GM12872 (cell line): ENCODE results near the gene CBX6.

Source experiments
- TF ChIP-seq, protein P1 (sequence below): IDR thresholded peaks from 3 replicates; pipeline ENCODE4 v1.5.1; 2011; ENCODE audit warnings: low read depth, mild to moderate bottlenecking, low read length, moderate library complexity; ENCODE audit not compliant: insufficient read depth

CBX6 gene

GRCh38 chr22:38826801-38827200, 45.2 kb downstream of the CBX6 start:
- TF ChIP-seq, protein P1, sequence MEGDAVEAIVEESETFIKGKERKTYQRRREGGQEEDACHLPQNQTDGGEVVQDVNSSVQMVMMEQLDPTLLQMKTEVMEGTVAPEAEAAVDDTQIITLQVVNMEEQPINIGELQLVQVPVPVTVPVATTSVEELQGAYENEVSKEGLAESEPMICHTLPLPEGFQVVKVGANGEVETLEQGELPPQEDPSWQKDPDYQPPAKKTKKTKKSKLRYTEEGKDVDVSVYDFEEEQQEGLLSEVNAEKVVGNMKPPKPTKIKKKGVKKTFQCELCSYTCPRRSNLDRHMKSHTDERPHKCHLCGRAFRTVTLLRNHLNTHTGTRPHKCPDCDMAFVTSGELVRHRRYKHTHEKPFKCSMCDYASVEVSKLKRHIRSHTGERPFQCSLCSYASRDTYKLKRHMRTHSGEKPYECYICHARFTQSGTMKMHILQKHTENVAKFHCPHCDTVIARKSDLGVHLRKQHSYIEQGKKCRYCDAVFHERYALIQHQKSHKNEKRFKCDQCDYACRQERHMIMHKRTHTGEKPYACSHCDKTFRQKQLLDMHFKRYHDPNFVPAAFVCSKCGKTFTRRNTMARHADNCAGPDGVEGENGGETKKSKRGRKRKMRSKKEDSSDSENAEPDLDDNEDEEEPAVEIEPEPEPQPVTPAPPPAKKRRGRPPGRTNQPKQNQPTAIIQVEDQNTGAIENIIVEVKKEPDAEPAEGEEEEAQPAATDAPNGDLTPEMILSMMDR = no peak

- TF ChIP-seq, protein P1 = no peak
Observed at GRCh38 chr22:38826386-38826785, 45.6 kb downstream of the CBX6 start.

DNA sequence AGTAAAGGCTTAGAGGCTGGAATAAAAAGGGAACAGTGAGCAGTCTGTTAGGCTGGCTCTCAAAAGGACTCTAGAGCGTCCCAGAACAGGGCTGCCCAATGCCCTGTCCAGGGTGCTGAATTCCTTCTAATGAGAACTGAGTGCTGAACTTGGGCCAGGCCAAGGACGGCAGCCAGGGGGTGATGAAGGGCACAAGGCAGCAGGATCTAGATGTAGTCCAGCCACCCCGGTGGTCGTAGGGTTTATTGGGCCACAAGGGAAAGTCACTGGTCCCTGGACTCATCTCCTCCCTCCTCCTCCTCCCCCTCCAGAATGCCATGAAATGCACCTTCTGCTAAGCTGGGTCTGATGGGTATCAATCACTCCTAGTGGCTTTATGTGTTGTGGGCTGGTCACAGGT, 47.4 kb downstream of the CBX6 start:
- TF ChIP-seq, protein P1 = 0 out of 3 replicates have a peak, but pooled peaks have one; percentile 12

DNA sequence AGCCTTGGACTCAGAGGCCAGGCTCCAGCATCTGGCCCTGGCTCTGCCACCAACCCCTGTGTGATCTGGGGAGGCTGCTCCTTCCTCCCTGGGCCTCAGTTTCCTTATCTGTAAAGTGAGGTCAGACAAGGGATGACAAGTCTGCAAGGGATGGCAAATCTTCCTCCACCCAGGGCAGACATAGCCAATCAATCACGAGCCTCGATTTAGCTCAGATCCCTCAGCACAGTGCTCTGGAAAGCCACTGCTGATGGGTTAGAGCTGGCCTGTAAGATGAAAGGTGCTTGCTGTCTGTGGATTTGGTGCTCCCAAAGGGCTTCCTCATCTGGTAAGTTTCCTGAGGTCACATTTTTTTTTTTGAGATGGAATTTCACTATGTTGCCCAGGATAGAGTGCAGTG, 48.4 kb downstream of the CBX6 start:
- TF ChIP-seq, protein P1 = no peak

DNA sequence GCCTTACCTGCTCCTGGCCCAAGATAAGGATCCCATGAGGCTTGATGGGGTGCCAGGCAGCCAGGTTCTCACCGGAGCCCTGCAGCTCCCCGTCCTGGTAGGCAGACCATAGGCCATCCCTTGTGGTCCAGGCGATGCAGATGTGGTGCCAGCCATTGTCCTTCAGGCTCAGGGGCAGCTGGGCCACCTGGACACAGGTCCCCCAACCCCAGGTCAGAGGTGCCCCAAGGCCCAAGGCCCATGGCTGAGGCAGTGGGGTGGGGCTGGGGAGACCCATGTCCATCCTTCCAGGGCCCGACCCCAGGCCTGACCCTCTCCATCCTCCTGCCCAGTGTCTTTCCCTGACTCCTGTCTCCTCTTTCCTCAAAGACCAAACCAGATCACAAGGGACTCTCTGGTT, 48.9 kb downstream of the CBX6 start:
- TF ChIP-seq, protein P1 = no peak

DNA sequence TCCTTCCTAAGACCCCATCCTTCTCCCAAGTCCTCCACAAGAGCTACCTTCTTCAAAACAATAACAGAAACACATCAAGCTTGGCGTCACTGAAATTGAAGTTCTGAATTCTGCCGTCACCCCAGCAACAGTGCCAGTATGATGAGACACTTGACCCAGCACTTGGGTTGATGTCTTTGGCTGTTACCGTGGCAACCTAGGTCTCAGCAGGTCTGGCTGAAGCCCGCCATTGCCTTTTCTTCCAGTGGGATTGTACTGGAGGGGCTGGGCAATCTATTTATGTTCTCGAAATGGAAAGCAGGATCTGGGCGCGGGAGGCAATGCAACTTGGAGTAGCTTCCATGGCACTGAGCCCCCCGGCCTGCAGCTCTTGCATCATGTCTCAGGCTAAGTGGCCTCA, 52.0 kb downstream of the CBX6 start:
- TF ChIP-seq, protein P1 = no peak

GRCh38 chr22:38819387-38819940, 52.6 kb downstream of the CBX6 start:
- TF ChIP-seq, protein P1 = no peak
